ENCODE results near the gene LRRC55.

The LRRC55 gene

DNA sequence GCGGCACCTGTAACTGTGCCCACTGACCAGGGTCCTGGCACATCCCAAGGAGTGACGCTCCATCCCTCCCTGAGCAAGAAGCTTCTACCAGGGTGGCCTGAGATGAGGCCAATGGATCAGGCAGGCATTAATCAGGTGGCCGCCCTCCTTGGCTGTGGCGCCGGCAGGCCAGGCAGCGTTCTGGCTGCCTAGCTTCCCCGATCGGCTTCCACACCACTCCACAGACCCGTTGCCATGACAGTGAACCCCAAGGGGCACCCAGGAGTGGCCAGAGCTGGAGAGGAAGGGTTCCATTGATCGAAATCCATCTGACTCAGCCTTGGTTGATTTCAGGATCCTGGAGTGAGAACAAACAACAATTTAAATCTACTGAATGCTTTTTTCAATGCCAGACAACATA, 20.5 kb downstream of the LRRC55 start:
- DNase-seq (ENCODE audit: low read depth in 2 of 2), result no peak

DNA sequence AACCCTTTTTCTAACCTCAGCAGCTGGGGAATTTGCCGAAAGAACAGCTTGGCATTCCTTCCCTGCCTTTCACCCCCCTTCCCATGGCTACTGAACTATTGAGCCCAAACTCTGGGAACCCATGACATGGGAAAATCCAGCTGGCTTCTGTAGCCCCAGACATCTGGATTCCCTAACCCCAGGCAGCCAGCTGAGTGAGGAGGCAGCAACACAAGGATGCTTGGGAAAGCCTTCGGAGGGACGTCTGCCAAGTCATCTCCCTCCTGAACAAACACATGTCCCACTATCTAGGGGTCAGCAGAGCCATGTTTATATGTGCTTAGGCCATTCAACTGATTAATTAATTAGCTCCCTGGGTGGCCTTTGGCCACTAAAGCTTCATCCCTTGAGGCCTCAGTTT, 21.6 kb downstream of the LRRC55 start:
- no peak for DNase-seq (ENCODE audit: low read depth in 2 of 2)

DNA sequence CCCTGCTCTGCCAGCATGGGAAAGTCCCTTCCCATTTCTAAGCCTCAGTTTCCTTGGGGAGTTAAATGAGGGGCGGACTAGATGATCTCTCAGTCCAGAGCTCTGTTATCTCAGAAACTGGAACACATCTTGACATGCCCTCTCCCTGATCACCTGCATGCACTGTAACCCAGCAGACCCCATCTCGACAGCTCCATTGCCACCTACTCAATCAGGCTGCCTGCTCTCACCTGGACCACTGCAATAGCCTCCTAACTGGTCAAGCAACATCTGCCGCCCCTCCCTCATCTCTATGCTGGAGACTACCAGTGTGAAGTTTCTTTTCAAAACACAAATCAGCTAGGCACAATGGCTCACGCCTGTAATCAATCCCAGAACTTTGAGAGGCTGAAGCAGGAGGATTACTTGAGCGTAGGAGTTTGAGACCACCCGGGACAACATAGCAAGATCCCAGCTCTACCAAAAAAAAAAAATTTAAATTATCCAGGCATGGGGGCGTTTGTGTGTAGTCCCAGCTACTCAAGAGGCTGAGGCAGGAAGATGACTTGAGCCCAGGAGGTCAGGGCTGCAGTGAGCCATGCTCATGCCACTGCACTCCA, 22.2 kb downstream of the LRRC55 start:
- DNase-seq (ENCODE audit: low read depth in 2 of 2), result no peak

DNA sequence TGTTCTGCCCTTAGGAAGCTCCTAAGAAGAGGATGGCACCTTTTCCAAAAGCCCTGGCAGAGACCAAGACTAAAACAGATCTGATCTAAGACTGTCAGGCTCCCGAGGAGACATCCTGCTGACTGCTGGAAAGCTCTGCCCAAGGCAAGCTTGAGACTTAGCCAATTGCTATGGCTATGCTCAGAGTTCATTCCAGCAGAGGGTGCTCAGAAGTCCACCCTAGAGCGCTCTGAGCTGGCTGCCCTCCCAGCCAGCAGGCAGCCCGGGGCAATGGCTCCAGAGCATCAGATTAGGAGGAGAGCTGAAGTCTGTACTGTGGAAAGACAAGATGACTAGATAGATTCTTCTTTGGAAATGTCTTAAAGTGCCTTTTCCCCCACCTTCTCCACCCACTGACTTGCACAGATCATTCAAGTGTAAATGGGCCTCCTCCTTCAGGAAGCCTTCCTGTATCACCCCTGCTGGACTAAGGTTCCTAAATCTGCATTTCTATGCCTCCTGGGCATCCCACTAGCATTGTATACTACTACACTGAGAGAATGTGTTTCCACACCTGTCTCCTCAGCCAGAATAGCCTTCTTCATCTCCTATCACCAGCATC, 23.4 kb downstream of the LRRC55 start:
- DNase-seq (ENCODE audit: low read depth in 2 of 2), result no peak

DNA sequence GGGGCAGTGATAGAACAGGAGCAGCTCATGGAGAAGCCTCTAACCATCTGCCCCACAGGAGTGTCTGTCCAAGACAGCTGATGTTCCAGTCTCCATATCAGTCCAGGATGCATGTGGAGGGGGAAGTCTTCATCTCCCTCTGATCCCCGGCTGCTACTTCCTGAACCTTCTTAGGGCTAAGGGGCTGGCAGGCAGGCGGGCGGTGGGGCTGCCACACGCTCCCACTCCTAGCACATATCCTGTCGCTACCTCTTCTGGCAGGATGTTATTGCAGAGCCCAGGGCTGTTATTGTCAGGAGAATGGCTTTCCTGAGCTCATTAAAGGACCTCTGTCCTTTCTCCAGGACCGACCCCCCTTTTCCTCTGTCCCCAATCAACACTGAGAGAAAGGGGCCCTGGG, 25.4 kb downstream of the LRRC55 start:
- no peak for DNase-seq (ENCODE audit: low read depth in 2 of 2)

DNA sequence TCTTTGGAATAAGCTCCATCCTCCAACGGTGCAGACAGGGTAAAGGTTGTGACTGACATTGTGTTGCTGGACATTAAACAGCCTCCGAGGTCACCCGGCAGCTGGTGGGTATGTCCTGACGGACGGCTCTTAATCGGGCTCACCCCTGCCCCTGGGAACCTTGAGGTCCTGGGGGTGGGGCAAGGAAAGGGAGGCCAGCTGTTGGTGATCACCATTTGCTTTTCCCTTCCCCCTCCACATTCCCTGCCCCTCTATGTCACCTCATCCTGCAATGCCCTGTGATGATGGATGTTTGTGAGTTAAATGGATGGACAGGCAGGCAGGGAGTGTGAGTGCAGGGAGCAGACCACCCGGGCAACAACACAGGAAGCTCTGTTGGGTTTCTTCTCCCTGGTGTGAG, 29.0 kb downstream of the LRRC55 start:
- DNase-seq (ENCODE audit: low read depth in 2 of 2), result no peak

DNA sequence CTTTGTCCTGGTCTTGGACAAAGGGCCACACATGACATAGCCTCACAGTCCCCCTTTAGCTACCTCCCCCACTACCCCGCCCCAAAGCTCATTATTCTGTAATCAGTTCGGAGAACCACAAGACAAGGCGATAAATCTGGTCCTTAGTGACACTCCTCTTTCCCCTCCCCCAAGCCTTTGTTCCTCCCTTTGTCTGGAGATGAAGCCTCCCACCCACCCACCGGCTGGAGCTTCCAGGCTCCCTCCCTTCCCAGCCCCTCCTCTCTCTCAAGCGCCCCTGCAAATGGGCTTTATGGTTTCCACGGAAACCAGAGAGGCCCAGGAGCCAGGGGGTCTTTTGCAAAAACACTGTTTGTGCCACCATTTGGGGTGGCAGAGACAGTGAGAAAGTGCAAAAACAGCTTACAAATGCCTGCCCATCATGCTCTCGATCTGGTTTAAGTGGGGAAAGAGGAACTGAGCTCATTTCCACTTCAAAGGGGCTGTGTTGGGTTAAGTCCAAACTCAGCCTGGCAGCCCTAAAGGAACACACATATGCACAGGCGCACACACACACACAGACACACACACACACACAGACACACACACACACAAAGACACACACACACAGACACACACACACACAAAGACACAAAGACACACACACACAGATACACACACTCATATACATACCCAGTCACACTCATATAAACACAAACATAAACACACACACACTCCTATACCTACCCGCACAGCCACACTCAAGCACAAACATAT, 31.8 kb downstream of the LRRC55 start:
- DNase-seq (ENCODE audit: low read depth in 2 of 2), result no peak

DNA sequence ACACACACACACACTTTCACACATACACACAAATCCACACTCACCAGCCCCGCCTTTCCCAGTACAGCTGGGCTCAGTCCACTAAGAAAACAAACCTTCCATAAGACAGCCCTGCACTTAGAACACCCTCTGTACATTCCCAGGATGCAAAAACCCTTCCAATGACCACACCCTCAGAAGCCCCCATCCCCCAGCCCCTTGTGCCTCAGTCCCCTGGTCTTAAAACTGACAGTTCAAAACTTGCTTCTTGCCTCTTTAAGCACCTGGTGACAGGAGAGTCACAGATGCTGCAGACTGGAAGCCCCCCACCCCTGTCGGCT, 32.3 kb downstream of the LRRC55 start:
- no peak for DNase-seq (ENCODE audit: low read depth in 2 of 2)

DNA sequence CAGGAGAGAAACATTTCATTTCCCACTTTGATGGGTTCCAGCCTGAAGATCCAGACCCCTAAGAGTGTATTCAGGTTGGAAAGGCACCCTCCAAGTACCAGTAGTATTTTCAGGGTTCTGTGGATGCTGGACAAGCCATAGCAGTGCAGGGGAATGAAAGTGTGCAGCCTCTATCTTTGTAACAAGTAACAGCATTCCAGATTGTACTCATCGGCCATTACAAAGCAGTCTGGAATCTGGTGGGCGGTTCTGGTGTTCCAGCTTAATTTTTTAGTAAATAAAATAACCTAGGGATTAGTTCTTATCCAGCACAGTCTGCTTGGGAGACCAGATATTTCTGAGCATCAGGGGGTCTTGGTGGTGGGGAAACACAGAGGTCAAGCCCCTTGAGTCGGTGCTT, 32.7 kb downstream of the LRRC55 start:
- no peak for DNase-seq (ENCODE audit: low read depth in 2 of 2)

DNA sequence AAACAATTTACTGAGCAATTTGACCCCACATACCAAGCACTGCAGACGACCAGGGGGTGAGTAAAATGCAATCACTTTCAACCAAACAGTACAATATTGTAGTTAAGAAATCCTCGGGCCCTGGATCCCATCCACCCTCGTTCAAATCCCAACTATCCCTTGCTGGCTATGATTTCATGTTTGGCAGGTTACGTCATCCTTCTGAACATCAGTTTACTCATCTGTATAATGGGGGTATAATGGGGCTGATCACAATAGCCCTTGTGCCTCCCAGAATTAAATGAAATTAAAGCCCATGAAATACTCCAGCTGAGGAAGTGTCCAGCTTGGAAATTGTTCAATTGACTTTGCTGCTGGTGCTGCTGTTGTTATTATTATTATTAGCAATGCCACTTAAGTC, 34.7 kb downstream of the LRRC55 start:
- no peak for DNase-seq (ENCODE audit: low read depth in 2 of 2)

DNA sequence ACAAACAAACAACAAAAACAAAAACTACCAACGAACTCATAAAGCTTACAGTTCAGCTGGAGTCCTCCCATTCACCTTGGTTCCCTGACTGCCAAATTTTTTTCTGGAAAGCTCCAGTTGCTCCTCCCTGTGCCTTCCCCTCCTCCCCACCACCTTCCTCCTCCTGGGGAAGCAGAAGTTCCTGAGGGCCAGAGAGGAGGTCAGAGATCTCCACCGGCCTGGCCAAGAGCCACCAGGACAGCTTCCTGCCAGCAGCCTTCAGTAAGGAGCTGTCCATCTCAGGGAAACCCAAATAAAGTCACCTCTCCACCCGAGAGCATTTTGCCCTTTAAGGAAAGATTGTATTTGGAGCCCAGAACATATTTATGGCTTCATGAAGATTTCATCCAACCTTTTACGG, 35.3 kb downstream of the LRRC55 start:
- no peak for DNase-seq (ENCODE audit: low read depth in 2 of 2)

DNA sequence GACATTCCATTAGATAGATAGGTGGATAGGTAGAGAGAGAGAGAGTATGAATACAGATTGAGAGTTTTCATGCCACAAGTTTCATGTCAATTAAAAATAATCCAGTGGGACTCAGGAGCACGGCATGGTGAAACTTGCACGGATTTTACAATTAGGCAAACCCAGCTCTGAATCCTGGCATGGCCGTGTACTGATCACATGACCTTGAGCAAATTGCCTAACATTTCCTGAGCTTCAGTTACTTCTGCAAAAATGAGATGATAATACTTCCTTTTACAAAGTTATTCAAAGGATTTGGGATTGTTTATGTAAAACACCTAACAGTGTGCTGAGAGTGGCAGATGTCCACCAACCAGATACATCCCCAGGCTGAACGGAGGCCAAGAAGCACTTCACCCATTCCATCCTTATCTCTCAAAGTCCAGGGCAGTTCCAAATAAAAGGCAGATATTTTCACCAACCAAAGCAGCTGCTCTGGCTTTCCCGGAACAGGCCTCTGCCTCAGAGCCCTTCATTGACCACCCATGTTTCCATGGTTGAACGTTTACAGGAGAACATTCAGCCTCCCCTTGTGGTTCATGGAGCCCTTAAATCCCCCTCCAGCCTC, 37.4 kb downstream of the LRRC55 start:
- no peak for DNase-seq (ENCODE audit: low read depth in 2 of 2)

DNA sequence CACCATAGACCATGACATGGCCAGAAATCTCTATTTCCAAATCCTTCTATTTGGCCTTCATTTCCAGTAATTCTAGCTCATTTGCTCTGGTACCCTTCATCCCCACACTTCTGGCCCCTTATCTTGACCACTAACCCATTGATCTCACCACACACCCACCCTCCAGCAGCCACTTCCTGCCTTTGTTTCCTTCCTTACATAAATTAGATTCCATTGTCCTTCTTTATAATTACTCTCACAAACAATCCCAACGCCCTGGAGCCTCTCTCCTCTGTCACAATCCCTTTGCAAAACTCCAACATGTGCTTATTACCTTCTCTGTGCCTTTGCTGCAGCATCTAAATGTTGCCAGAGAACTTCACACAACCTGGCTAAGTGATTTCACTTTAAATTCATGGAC, 40.5 kb downstream of the LRRC55 start:
- DNase-seq (ENCODE audit: low read depth in 2 of 2), result no peak

DNA sequence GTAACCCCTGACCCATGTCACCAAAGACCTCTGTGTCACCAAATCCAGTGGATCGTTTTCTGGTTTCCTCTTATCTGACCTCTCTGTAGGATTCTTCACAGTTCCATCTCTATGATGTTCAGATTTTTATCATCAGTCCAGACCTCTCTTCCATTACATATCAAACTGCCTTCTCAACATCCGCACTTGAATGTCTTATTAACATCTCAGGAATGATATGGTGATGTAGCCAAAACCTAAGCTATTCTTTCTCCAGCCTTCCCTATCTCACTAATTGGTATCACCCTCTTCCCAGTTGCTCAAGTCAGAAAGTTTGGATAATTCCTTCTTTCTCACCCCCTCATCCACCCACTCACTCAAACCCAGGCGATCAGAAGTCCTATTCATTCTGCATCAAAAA, 41.8 kb downstream of the LRRC55 start:
- DNase-seq (ENCODE audit: low read depth in 2 of 2), result no peak

DNA sequence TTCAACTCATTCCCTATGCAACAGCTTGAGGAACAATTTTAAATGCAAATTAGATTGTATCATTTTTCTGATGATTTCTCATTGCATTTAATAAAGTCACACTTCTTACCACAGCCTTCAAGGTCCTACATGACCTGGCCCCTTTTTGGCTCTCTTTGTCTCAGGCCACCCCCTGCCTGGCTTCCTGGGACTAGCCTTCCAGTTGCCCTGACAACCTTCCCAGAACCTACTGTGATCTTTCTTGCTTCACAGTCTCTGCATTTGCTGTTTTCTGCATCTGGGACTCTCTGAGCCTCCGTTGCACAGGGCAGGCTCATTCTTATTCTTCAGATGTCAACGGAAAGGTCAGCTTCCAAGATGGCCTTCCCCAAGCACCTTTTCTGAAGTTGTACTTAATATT, 42.4 kb downstream of the LRRC55 start:
- DNase-seq (ENCODE audit: low read depth in 2 of 2), result no peak

DNA sequence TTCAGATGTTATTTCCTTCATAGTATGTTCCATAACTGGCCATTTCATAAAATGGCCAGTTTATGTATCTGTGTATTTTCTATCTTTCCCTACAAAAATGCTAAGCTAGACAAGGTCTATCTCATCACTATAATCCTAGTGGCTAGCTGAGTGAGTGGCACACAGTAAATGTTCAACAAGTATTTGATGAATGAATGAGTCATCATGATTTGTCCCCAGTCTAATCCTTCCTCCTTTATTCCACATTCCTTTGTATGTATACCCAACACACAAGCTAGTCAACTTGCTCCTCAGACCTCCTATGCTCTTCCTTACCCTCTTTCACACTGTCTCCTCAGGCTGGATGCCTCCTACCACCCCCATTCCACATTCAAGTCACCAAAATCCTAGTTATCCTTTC, 42.8 kb downstream of the LRRC55 start:
- DNase-seq (ENCODE audit: low read depth in 2 of 2), result no peak

DNA sequence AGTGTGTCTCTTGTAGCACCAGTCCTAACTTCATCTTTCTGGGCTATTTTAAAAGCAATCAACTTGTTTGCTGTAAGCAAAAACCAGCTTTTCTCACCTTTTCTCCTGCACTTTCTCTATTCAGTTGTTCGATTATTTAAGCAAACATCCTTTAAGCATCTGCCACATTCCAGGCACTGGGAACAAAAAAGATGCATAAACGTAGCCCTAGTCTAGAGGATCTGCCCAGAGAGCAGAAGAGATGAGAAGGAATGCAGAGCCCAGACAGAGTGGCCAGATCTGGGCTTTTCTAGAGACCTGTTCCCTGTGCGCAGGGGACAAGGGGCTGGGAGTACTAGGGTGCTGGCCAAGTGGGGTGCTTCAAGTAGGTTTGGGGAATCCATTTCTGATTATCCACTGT, 46.8 kb downstream of the LRRC55 start:
- no peak for DNase-seq (ENCODE audit: low read depth in 2 of 2)

DNA sequence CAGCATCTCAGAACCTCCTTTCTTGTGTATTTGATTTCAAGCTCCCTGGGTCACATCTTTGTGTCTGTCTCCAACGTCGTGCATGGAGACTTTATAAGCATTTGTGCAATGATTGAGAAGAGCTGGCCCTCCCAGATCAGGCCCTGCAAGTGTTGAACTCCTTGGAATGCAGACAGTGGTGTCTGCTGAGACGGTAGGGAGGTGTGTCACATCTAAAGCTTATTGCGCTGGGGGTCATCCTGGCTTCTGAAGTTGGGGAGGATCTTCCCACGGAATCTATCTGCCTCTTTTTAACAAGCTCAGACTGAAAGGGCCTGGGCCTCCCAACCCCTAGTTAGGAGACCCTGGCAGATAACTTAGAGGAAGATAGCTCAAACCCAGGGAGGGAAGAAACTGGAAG, 48.6 kb downstream of the LRRC55 start:
- DNase-seq (ENCODE audit: low read depth in 2 of 2), result no peak

DNA sequence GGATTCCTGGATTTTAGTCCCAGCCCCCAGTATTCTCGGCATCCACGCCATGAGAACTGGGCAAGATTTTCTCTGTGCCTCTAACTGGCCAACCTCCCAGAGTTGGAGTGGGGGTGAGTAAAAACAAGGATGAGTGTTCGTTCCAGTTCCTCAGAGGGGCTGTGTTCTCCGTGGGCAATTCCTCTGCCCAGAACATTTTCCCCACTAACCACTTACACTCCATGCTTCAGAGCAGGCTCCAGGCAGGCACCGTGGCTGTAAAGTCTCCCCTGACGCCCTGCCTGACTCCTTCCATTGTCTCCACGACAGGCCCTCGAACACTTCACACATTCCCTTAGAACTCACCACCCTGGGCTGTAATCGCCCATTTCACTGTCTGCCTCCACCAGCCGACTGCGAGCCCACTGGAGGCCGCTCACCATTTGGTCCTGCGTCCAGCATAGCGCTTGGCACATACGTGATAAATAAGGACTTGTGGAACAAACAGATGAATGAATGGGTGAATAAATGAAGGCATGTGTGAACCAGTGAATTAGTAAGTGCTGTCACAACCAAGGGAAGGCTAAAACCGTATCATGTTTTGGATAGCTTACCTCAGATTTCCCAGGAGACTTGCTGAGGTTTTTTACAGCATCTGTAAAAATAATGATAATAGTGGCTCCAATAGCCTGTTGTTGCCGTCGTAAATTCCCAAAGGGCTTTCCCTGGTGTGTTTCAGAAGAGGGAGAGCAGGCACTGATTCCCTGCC, 49.2 kb downstream of the LRRC55 start:
- no peak for DNase-seq (ENCODE audit: low read depth in 2 of 2)

DNA sequence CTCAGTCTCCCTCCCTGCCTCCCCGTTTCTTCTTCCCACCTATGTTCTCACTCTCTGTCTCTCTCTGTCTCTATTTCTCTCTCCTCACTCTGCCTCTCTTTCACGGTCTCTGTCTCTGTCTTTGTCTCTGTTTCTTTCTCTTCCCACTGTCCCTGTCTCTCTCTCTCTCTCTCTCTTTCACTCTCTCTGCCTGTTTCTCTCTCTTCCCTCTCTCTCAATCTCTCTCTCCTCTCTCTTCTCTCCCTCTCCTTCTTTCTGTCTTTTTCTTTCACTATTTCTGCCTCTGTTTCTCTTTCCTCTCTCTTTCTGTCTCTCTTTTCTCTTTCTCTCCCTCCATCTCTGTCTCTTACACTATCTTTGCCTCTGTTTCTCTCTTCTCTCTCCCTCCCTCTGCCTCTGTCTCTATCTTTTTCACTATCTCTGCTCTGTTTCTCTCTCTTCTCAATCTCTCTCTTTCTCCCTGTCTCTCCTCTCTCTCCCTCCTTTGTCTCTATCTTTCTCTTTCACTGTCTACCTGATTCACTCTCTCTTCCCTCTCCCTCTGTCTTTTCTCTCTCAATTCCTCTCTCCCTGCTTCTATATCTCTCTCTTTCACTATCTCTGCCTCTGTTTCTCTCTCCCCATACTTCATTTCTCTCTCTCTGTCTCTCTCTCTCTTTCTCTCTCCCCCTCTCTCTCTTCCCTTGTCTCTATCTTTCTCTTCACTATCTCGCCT, 49.9 kb downstream of the LRRC55 start:
- DNase-seq (ENCODE audit: low read depth in 2 of 2), result no peak

DNA sequence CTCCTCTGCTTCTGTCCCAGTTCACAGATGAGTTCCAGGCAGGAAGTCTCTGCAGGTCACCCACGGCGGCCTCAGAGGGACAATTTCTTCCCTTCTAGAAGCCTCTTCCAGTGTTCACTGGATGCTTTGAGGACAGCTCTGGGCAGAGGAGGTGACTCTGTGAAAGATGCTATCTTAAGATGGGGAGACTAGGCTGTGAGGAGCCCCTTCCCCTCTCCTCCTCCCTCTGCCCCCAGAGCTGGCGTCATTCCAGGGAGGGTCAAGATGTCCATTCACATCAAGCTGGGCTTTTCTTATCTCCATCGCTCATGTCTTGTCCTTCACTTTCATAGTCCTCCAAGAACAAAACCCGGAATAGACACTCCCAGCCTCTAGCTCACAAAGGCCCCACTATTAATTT, 51.9 kb downstream of the LRRC55 start:
- no peak for DNase-seq (ENCODE audit: low read depth in 2 of 2)
